ENCODE results near the gene TBC1D24.
"Not testable (repeated sequence)": the region's sequence is repeated elsewhere in the genome, so short reads cannot be mapped to it uniquely, and the experiment has no call there.

Gene TBC1D24

DNA sequence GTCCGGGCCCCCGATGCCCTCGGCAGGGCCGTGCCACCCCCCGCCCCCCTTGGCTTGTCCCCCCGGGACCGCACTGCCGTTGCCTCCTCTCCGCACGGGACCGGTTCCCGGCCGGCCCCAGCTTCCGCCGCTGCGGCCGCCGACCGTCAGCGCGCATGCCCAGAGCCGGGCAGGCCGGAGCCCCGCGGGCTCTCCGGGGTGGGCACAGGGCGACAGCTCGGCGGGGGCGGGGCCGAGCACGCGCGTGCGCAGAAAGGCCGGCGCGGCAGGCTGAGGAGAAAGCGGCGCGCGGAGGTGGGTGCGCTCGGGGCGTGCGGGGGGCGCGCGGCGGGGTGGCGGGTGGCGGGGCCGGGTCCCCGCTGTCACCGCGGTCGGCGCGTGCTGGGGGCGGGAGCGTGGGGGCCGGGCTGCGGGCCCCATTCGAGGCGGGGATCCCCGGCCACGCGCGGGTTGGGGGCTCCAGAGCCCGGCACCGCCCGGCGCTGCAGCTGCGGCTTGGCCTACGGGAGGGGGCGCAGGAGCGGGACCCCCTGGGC, at the start of gene TBC1D24:
Gene TBC1D24, plus strand, starts transcription at position 251 of the 536 bp plus-strand sequence. CDS start 21,022 bp downstream, outside the sequence.
- DNase-seq: peak; percentile 80

DNA sequence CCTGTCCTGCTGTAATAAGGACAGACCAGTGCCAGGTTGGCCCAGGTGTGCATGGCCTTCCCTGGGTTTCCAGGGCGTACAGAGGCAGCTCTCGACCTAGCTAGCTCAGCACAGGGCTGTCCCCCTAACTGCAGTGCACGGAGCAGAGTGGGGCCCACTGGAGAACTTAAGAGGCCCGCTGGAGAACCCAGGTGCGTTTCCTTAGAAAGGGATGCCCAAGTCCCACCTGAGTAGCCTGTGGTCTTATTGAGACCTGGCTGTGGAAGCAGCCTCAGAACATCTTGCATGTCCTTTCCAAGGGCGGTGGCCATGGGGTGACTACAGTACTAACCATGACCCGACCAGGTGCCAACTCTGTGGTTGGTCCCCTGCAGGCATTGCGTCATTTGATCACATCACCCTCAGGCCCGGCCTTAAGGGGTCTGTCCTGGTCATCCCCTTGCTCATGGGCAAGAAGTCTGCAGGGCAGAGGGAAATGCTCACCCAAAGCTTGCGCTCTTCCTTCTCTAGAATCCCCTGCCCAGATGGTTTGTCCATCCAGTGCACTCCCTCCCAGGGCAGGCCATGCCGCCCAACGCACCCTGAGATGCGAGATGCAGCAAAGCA, 49.0 kb upstream of the TBC1D24 start:
- no peak for DNase-seq

DNA sequence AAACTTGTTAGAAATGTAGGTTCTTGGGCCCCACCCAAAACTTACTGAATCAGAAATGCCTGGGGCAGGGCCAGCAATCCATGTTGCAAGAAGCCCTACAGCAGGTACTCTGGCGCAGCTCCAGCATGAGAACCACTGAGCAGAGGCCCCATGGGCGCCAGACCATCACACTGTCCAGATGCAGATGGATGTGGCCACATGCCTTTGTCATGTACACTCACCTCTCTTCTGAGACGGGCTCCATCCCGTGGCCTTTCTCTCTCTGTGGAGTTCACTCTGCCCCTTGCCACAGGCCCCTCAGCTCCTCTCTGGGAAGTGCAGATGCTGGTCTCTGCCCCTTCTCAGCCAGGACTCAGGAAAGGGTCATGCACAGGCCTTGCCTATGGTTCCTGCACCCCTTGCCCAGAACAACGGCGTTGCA, 48.0 kb upstream of the TBC1D24 start:
- no peak for DNase-seq

DNA sequence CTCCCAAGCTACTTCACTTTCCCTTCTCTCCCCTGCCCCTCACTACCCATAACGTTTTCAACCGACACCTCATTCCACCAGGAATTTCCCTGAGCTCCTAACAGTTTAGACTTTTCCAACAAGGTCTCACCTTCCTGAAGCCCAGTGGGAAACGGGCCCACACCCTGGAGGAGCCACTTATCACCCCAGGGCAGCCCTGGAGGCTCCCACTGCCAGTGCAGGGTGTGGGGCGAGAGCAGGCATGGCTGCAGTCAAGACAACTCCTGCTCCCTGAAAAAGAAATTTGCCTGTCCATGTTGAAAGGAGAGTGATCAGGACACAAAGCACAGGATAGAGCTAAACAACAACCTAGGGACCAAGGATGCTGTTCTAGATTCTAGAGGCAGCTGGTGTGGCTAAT, 47.4 kb upstream of the TBC1D24 start:
- no peak for DNase-seq

DNA sequence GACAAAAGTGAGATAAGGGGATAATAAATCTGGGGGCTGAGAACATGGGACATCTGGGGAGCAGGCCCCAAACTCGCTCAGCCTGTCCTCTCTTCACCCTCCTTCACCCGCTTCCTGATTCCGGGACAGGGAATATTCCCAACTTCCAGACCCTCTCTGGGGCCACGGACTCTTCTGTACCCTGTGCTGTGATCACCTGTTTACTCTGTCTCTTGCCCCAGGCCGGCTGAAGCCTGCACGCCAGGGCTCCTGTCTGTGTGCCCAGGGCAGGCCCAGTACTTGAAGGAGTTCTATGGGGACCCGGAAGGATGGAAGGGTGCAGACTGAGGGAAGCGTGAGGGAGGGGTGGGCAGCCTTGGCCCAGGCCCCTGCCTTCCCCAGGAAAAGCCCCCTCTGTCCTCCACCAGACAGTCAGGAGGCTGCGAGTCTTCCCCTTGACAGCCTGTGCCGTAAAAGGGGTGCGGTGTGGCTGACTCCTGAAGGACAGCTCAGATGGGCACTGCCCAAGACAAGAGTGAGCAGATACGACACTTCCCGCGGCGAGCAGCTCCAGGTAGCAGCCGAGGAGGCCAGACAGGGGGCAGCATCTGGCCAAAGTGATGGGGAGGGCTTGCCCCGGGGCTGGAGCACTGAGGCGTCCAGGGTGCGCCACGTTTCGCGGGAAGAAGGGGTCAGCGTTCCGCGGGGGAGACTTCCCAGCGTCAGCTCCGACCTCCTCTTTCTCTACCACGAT, 46.7 kb upstream of the TBC1D24 start:
- no peak for DNase-seq

DNA sequence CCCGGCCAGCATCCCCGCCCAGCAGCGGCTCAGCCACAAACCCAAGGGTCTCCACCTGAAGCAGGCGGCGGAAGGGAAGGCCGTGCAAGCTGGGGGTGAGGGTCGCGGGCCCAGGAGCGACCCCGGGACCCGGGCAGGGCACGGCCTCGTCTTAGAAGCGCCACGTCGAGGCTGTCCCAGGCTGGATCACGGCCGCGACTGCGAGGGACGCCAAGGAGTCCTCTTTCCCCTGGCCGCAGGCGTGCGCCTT, 46.2 kb upstream of the TBC1D24 start:
- no peak for DNase-seq

DNA sequence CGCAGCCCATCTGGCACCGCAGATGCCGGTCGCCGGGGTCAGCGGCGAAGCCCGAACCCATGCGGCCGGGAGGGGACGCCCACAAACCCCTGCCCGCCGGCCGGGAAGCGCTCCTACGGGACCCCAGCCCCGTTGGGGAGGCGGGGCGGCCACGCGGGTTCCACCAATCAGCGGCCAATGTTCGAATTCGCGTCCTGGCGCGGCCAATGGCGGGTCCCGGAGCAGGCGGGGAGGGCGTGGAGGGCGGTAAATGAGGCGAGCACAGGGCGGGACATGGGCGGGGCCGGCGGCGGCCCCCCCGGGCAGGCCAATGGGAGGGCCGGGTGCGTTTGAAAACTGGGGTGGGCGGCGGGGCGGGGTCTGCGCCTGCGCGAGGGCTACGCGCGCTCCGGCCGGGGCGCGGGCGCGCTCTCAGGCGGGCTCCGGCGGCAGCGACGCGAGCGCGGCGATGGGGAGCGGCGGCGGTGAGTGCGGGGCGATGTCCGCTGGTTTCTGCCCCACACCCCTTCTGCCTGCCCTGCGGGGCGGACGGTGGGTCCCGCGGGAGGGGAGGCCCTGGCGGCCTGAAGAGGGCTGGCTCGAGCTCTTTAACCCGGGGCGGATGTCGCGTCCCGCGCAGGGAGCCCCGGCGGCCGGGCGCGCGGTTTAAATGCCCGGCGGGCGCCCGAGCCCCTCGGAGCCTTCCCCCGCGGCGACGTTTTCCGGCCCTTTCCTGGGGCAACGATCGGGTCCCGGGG, 45.7 kb upstream of the TBC1D24 start, which contains the start of gene CCNF:
Gene CCNF, plus strand, starts transcription at position 414 of the 737 bp plus-strand sequence. Its CDS starts 35 bp downstream, at position 449.
- peak; percentile 97 for DNase-seq

DNA sequence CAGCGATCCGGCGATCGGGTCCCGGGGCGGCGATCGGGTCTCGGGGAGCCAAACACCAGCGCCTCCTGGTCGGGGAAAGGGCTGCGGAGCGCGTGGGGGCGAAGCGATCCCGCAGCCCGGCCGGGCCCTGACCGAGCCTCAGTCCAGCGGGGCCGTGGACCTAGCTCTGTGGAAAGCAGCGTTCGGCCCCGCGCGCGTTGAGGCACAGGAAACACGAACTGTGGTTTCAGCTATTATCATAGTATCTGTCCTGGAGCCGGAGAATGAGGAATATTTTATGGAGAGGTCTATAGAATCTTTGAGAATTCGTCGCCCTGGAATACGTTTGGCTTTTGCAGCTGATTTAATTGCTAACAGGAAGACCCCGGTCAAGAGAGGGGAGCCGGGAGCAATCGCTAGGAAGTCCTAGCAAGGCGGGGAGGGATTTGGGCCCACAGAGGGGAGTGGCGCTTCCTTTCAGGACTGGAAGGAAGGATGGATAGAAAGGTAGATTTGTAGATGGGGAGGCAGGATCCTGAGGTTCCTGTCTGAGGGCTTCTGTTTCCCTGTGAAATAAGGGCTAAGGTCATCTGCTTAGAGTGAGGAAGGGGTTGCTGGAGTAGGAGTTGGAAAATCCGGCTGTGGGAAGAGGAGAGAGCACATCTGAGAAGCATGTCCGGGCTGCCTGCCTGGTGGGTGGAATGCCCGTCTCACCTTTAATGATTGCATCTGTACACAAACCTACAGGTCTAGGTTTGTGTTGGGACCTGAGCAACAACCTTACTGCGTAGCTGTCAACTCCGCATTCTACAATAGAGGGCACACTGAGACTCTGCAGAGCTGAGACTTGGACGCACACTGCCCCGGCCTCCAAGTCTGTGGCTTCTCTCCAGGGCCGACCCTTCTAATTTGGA, 44.9 kb upstream of the TBC1D24 start:
- no peak for DNase-seq

DNA sequence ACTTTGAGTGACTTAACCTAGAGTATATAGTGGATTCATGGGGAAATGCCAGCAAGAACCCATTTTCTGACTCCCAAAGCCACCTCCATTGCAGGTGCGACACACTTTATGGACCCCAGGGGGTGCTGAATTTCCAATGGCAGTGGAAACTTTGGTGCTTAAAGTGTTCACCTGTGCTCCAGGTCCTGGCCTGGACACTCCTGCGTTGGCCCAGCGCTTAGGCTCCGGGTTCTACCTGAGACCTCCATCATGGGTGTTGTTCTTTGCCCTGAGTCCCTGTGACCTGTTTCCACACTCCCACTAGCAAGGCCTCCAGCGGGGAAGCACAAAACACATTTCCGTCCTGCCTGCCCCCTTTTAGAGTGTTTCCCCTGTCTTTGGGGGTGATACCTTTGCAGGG, 42.6 kb upstream of the TBC1D24 start:
- DNase-seq: no peak

DNA sequence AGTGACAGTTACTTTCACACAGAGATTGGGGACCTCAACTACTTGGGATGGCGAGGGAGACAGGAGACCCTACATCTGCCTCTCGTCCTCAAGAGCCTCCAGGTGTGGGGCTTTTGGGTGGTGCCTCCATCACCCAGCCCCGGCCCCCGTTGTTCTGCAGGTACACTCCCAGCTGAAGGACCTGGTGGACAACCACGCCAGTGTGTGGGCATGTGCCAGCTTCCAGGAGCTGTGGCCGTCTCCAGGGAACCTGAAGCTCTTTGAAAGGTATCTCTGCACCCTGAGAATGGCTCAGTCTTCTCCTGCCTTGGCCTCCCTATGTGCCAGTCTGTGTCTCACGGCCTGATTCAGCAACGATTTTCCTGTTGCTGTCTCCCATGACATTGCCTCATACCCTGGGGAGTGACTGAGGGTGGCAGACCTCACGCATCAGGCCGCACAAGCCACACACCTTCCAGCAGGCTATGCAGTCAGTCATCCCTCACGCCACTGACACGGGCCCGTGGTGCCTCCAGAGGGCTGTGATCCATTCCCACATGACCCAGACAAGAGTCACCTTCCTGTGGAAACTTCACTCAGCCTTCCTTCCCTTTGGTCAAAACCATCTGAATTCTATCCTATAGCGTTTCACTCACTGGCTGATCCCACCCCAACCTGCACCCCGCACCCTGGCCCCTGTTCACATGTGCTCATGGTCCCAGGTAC, 42.0 kb upstream of the TBC1D24 start:
- DNase-seq: no peak

DNA sequence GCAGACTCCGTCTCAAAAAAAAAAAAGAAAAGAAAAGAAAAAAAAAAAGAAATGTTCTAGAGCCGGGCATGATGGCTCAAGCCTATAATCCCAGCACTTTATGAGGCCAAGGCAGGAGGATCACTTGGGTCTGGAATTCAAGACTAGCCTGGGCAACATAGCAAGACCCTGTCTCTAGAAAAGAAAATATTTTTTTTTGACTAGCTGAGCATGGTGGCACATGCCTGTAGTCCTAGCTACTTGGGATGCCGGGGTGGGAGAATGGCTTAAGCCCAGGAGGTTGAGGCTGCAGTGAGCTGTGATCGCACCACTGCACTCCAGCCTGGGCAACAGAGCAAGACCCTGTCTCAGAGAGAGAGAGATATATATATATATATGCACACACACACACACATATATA, 39.7 kb upstream of the TBC1D24 start:
- DNase-seq: not testable (repeated sequence)

DNA sequence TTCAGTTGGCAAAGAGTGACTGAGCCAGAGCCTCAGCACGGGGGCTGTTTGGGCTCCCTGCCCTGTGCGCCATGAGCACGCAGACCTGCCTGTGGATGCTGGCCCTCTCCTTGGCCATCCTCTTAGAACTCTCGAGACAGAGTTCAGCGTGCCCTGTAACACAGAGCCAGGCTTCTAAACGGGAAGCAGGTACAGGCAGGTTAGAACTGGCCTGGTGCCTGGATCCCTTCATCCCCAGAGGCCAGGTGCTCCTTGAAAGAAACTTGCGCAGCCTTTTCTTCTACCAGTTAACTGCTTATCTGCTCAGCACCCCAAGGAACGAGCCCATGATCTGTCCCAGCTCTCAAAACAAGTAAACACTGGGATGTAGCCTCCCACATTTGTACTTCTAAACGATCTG, 38.8 kb upstream of the TBC1D24 start:
- DNase-seq: no peak

DNA sequence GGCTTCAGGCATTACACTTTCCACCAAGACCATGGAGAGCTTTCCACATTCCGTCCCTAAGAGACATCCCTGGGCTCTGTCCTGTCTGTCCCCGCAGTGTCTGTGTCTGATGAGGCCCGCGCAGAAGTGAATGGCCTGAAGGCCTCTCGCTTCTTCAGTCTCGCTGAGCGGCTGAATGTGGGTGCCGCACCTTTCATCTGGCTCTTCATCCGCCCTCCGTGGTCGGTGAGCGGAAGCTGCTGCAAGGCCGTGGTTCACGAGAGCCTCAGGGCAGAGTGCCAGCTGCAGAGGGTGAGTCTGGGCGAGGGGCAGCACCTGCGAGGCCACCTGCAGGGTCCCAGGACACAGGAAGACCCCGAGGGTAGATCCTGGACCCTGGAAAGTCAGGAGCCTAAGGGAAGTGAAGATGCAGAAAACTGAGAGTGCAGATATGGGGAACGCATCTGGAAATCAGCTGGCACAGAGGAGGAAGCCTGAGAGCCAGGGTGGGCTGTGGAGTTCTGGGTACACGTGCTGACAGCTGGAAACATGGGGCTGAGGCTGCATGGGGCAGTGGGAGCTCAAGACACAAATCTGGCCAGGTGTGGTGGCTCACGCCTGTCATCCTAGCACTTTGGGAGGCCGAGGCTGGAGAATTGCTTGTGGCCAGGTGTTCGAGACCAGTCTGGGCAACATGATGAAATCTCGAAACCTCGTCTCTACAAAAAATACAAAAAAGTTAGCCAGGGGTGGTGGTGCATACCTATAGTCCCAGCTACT, 37.7 kb upstream of the TBC1D24 start:
- DNase-seq: no peak

DNA sequence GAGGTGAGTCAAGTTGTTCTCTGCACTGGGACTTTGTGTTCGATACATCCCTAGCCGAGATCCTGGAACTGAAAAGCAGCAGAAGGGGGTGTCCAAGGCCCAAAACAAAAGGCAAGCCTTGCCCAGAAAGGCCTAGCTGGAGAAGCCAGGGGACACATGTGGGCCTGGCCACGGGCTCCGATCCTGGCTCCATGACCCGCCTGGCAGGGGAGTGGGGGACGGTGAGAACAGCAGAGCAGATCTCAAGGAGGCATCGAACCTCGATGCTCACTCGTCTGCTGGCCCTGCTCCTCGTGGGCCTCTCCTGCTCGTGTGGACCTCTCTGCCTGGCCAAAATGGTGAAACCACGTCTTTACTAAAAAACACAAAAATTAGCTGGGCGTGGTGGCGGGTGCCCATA, 36.8 kb upstream of the TBC1D24 start:
- DNase-seq: no peak

DNA sequence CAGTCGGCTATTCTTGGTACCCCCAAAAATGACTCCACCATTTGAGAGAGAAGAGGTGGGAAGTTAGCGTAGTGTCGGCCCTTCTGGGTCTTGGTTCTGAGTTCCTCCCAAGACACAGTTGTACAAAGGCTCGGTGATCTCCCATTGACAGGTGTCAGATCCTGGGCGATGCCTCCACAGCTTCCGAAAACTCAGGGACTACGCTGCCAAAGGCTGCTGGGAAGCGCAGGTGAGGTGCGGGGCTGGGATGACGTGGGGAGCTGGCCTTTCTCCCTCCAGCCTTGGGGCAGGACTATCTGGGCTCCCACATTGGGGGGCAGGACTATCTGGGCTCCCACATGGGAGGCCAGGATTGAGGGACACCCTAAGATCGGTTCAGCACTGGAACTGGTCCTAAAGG, 35.3 kb upstream of the TBC1D24 start:
- no peak for DNase-seq

DNA sequence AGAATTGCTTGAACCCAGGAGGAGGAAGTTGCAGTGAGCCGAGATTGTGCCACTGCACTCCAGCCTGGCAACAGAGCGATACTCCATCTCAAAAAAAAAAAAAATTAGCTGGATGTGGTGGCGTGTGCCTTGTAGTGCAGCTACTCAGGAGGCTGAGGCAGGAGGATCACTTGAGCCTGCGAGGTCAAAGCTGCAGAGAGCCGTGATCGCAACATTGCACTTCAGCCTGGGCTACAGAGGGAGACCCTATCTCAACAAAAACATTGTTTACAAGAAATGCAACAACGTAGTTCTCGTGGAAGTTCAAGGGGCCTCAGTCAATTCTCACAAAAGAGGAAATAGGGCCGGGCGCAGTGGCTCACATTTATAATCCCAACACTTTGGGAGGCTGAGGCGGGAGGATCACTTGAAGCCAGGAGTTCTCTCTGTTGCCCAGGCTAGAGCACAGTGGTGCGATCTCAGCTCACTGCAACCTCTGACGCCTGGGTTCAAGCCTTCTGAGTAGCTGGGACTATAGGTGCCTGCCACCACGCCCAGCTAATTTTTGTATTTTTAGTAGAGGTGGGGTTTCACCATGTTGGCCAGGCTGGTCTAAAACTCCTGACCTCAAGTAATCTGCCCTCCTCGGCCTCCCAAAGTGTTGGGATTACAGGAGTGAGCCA, 33.7 kb upstream of the TBC1D24 start:
- DNase-seq: not testable (repeated sequence)

DNA sequence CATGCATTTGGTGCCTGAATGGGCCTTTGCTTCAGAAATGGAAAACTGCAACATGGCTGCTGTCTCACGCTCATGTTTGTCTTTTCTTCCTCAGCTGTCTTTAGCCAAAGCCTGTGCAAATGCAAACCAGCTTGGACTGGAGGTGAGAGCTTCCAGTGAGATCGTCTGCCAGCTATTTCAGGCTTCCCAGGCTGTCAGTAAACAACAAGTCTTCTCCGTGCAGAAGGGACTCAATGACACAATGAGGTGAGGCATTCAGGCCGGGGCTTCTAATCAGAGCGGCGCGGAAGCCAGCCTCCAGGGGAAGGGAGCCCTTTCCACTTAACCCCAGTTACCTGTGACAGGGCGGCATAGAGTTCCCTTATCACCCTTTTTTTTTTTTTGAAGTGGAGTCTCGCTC, 31.4 kb upstream of the TBC1D24 start:
- no peak for DNase-seq

DNA sequence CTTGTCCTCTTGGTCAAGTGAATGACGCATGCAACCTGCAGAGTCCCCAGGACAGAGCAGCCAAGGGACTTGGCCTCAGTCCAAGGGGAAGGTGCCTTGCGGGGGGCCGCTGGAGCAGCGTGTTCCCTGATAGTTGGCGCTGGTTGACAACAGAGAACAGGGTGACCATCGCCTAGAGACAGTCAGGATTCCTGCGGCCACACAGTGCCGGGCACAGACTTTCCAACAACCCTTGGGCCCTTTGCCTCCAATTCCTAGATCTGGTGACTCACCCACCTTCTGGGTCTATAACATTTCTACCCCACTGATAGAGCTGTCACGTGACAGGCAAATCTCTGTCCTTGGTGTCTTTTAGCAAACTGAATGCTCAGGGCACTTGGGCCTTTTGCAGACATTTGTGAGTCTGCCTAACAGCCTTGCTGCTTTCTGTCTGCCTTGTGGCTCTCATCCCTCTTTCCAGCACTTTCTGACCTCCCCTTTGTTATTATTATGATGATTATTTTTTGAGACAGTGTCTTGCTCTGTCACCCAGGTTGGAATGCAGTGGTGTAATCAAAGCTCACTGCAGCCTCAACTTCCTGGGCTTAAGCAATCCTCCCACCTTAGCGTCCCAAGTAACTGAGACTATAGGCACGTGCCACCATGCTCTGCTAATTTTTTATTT, 26.9 kb upstream of the TBC1D24 start:
- no peak for DNase-seq

DNA sequence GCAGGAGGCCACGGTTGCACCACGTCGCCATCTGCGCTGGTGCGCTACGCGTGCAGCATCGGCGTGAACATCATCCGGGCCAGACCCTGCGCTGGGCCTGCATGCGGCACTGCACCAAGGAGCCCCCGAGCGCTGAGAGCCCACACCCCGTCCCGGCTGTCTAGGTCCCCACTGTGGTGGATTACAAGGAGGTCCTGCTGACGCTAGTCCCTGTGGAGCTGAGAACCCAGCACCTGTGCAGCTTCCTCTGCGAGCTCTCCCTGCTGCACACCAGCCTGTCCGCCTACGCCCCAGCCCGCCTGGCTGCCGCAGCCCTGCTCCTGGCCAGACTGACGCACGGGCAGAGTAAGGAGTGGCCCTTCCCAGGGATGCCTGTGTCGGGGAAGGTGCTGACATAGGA, 25.8 kb upstream of the TBC1D24 start:
- no peak for DNase-seq

DNA sequence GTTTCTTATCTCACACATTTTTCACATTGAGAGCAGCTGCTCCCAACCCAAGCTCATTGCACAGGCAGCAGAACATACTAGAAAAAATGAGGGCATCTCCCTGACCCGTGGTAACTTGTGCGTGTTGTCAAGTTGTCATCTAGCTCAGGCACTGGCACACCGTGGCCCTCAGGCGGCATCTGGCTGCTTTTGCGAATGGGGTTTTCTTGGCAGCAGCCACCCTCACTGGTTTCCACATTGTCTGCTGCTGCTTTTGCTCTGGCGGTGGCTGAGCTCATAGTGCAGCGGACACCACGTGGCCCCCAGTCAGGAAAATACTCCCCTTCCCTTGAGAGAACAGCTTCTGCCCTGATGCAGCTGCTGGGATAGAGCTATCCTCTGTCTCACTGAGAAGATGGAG, 24.4 kb upstream of the TBC1D24 start:
- no peak for DNase-seq

All from stimulated activated CD4-positive, alpha-beta T cell treated with anti-CD3 and anti-CD28 coated beads, Interleukin-4, amount 100 ng/mL, for 24 hours (primary cell).